DMS53 (cell line): ENCODE results near the gene C4A.
"Not testable (repeated sequence)": the region's sequence is repeated elsewhere in the genome, so short reads cannot be mapped to it uniquely, and the experiment has no call there.

Experiments
- DNase-seq: peaks from one replicate; lab custom pipeline; 2025; lab: John Stamatoyannopoulos, UW

Gene C4A

DNA sequence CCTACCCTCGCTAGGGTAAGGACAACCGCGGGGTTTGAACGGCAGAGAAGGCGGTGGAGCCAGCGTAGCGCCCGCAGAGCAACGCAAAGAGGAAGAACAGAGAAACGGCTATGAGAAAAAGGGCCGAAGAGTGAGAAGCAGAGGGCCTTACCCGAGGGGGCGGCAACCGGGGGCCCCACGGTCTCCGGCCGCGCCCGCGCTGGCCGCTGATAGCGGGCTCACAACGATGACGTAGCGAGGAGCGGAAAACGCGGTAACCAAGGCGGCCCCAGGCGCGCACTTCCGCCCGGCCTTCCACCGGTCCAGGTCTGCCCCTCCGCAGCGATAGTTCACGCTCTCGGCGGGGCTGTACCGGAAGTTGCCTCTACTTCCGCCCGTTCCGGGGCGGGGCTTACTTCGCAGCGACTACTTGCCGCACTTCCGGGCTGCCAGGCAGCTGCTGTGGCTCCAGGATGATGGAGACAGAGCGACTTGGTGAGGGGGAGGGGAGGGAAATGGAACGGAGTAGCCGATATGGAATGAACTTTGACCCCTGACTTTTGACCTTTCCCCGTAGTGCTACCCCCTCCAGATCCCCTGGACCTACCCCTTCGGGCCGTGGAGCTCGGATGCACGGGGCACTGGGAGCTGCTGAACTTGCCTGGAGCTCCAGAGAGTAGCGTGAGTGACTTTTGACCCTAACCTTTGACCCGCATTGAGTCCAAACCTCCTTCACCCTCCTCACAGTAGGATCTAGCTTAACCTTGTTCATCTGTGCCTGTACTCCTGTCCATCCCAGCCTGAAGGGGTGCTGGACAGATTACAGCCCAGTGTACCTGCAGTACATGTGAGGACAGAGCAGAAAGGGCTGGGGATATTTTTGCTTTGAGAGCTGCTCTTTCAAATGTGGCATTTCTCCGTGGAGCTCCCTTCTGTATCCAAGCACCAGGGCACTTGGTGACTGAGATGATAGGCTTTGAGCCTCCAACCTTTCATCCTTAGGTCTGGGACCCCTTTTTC, 22.8 kb upstream of the C4A start, which contains the start of the genes NELFE and SKIC2:
Gene NELFE (minus strand): TSS at position 231 of the 999 bp plus-strand sequence. CDS start 525 bp downstream, outside the sequence.
Gene SKIC2 (plus strand): TSS at position 435 of the 999 bp plus-strand sequence. CDS start 18 bp downstream, at position 453.
- peak; percentile 99 for DNase-seq

DNA sequence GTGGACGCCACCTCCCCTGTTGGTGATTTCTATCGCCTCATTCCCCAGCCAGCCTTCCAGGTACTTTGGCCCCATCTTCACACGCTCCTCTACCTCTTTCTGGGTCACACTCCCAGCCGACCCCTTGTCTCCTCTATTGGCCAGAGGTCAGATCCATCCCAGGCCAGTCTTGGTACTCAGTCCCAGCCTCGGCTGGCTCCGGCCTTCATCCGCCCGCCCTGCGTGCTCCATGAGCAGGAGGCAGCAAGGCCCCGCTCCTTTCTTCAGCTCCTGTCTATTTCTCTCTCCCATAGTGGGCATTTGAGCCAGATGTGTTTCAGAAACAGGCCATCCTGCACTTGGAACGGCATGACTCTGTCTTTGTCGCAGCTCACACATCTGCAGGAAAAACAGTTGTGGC, 20.2 kb upstream of the C4A start:
- no peak for DNase-seq

DNA sequence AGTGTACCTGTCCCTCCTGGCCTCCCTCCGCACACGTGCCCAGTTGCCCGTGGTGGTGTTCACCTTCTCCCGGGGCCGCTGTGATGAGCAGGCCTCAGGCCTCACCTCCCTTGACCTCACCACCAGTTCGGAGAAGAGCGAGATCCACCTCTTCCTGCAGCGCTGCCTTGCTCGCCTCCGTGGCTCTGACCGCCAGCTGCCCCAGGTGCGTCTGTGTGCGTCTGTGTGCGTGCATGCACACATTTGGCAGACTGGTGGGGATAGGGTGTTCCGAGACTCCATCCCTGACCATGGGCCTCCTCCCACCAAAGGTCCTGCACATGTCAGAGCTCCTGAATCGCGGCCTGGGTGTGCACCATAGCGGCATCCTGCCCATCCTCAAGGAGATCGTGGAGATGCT, 17.9 kb upstream of the C4A start:
- DNase-seq, result no peak

DNA sequence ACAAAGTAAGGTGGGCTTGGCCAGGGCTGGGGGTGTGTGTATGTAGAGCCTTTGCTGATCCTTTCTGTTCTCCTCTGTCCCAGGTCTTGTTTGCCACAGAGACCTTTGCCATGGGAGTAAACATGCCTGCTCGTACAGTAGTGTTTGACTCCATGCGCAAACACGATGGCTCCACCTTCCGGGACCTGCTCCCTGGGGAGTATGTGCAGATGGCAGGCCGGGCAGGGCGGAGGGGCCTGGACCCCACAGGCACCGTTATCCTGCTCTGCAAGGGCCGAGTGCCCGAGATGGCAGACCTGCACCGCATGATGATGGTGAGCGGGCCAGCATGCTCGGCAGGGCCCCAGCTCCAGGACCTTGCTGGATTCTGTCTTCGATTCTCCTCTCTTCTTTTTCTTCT, 16.2 kb upstream of the C4A start:
- DNase-seq, result no peak

DNA sequence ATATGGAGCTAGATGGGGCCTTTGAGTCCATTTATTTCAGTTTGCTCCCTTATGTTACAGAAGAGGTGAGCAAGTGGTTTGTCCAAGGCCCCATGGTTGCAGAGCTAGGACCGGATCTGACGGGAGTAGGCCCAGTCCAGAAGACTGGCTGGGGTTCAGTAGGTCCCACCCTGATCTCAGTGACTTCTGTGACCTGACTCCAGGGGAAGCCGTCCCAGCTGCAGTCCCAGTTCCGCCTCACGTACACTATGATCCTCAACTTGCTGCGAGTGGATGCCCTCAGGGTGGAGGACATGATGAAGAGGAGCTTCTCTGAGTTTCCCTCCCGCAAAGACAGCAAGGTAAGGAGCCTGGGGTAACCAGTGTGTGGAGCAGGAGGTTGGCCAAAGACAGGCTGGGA, 15.4 kb upstream of the C4A start:
- no peak for DNase-seq

DNA sequence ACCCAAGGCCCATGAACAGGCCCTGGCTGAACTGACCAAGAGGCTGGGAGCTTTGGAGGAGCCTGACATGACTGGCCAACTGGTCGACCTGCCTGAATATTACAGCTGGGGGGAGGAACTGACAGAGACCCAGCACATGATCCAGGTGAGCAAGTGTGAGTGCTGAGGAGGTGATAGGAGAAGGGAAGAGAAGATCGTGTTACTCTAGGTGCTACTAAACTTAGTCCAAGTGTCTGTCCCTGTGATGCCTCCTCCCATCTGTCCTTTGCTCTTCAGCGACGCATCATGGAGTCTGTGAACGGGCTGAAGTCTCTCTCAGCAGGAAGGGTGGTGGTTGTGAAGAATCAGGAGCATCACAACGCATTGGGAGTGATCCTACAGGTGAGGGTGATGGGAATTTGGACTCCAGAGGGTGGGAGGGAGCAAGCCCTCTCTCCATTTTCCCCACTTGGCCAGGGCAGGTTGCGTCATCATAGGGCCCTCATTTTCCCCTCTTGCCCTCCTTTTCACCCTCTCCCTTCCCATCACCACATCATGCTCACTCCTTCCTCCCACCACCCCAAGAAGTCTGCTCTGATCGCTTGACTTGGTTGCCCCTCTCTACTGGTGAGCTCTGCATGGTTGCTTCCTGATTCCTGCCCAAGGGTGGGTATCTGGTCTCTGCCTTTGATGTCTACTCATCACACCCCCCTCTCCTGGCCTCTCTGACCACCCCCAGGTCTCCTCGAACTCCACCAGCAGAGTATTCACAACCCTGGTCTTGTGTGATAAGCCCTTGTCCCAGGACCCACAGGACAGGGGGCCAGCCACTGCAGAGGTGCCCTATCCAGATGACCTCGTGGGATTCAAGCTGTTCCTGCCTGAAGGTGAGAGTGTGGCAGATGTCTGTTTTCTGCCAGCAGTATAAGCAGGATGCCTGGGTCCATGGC, 14.6 kb upstream of the C4A start:
- no peak for DNase-seq

DNA sequence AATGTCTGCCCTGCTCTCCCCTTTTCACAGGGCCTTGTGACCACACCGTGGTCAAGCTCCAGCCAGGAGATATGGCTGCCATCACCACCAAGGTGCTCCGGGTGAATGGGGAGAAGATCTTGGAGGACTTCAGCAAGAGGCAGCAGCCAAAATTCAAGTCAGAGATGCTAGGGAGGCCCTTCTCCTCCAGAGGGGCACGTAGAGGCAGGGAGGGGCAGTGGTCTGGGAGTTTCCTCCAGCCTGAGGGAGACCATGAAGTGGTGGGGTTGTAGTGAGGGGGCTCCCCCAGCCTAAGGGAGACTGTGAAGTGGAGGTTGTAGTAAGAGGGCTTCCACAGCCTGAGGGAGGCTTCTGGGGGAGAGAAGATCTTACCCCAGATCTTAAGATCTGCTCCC, 13.9 kb upstream of the C4A start:
- no peak for DNase-seq

DNA sequence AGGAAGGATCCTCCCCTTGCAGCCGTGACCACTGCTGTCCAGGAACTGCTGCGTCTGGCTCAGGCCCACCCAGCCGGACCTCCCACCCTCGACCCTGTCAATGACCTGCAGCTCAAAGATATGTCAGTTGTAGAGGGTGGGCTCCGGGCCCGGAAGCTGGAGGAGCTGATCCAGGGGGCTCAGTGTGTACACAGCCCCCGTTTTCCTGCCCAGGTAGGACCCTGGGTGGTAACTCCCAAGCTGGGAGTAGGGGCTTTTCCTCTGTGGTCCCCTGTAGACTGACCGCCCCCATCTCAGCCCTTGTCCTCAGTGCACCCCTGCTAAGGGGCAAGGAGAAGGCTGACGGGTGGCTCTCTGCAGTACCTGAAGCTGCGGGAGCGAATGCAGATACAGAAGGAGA, 13.5 kb upstream of the C4A start:
- DNase-seq, result no peak

DNA sequence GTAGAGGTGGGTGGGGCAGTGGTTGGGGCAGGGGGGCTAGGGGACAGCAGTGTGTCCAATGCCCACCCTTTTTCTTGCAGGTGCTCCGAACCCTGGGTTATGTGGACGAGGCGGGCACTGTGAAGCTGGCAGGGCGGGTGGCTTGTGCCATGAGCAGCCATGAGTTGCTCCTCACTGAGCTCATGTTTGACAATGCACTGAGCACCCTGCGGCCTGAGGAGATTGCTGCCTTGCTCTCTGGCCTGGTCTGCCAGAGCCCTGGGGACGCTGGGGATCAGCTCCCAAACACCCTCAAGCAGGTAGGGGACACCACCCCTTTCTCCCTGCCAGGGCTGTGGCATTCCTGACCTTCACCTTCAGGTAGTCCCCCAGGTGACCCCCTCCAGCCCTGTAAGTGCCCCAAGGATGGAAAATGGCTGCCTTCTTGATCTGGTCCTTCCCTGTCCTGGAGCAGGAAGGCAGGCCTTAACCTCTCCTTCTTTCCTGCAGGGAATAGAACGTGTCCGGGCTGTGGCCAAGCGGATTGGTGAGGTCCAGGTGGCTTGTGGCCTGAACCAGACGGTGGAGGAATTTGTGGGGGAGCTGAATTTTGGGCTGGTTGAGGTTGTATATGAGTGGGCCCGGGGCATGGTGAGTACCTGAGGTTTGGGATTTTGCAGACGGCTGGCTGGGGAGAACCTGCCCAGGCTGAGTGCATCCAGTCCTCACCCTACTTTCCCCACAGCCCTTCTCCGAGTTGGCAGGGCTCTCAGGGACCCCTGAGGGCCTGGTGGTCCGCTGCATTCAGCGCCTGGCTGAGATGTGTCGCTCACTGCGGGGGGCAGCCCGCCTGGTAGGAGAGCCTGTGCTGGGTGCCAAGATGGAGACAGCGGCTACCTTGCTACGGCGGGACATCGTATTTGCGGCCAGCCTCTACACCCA, 12.8 kb upstream of the C4A start:
- DNase-seq, result no peak

DNA sequence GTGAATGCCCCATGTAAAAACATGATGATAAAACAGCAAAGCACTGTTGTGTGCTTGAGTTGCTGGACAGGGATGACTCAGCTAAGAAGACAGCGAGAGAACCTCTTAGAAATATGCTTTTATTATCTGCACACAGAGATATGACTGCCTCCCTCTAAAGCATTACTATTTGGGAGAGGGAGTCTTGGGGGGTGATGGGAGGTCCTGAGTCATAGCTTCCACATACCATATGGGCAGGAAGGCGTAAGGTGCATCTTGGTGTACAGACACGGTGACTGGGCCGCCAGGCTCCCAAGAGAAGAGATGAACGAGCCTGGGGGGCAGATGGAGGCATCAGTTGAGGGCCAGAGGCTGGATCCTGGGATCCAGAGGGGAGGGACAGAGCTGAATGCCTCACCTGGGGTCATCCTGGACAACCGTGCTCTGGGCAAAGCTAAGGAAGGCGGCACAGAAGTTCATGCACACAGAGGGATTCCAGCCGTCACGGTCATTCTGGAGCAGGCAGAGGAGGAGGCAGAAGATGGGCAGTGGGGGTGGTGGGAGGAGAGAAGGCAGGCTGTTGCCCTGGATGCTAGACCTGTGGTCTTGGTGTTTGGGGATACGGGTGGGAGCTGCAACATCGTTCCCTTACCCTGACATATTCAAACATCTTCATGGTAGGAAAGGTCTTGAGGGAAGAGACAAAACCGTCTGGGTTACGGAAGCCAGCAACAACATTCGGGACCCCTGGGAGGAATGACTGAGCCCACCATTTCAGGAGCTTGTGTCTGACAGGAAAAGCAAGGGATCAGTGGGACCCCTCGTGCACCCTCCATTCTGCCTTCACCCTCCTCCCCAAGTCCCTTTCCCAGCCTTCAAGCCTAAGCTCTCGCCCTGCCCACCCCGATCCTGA, 11.9 kb upstream of the C4A start:
- DNase-seq, result peak; percentile 22

DNA sequence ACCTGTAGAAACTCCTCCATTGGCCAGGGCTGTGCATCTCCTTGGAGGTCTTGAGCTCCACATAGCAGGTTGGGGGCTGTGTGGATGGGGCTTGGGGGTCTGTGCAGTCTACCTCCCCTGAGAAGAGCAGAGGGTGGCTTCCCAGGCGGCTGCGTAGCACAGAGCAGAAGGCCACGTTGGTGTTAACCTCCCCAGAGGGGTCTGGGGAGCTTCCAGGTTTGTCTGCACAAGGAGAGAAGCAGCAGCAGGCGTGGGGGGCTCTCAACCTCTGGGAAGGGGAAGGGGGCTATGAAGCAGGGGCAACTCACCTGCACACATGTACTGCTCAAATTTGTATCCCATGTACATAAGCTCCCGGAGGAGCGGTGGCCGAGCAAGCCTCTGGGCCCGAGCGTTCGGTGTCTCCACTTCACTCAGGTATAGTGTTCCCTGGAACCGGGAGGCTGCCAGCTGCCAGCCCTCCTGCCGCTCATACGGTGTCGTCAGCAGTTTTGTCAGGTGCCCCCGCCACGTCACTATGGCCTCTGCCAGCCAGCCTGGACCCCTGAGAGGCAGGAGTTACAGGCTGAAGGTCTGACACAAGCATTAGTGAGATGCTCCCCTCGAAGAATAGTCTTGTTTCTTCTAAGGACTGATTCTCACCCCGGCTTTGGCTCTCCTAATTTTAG, 11.1 kb upstream of the C4A start:
- peak; percentile 89 for DNase-seq

DNA sequence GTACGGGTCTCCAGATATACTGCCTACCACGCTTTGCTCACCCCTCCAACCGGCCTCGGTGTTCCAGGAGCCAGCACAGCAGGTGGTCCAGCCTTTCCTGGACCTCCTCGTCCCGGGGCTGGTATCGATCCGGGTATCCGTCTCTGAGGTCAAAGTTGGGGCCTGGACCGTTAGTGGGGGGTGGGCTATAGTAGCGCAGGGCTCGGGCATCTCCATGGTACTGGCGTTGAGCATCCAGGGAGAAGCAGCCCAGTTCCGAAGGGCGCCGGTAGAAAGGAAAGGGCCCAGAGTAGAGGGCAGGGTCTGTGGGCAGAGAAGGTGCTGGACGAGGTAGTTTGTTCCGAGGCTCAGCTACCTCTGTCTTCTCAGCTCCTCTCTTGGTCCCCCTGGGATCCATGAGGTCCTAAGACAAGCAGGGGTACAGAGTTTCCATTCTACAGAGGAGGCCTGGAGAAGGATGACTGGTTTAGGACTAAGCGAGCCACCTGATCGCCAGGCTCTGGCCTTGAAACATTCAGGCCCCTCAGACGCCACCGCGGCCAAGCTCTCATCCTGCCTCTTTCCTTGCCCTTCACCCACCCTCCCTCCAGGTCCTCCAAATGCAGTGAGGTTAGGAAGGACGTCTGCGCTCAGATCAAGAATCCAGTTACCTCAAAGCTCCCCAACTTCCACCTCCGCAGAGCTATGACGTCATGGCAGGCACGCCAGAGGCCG, 10.4 kb upstream of the C4A start:
- no peak for DNase-seq

DNA sequence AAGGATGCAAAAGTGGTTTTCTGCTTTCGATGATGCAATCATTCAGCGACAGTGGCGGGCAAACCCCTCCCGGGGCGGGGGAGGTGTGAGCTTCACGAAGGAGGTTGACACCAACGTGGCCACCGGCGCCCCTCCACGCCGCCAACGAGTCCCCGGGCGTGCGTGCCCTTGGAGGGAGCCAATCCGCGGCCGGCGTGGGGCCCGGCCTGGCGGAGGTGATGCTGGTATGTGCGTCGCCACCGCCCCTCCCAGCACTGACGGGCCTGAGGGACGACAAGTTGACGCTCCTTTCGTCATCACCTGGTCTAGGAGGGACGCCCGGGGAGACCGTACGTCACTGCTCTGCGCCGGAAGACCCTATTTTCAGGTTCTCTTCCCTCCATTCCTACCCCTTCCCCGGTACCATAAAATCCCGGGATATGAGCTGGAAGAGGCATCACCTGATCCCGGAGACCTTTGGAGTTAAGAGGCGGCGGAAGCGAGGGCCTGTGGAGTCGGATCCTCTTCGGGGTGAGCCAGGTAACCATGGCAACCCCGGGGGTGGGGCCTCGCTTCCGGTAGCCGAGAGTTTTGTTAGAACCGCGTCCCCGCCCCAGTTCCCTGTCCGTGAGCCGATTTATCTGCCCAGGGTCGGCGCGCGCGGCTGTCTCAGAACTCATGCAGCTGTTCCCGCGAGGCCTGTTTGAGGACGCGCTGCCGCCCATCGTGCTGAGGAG, 9.7 kb upstream of the C4A start, which contains the start of gene DXO:
Gene DXO (minus strand): TSS at position 146 of the 716 bp plus-strand sequence. CDS start 463 bp downstream, outside the sequence.
- peak; percentile 99 for DNase-seq

DNA sequence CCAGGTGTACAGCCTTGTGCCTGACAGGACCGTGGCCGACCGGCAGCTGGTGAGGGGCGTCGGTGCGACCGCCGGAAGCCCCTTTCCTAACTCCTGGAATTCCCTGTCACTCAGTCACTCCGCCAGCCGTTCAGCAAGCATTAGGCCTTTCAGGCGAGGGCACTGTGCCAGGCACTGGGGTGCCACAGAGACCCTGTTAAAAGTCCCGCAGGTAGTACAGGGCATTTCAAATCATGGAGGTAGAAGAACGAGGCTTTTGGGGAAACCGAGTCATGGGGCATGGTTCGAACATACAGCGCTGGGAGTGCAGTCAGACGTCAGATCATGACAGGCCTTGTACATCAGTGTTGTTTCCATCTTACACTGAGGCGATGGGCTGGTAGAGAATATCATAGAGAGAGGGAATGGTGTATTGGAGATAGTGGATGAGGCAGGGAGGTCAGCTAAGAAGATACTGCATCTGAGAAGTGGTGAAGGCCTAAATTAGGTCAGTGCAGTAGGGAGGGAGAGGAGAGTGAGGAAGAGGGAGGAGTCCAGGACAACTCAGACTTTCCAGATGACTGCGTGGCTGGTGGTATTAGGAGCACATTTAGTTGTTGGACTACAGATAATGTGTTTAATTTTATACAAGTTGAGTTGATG, 9.0 kb upstream of the C4A start:
- DNase-seq, result peak; percentile 54

DNA sequence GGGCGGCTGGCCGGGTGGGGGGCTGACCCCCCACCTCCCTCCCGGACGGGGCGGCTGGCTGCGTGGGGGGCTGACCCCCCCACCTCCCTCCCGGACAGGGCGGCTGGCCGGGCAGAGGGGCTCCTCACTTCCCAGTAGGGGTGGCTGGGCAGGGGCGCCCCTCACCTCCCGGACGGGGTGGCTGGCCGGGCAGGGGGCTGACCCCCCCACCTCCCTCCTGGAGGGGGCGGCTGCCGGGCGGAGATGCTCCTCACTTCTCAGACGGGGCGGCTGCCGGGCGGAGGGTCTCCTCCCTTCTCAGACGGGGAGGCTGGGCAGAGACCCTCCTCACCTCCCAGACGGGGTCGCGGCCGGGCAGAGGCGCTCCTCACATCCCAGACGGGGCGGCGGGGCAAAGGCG, 5.8 kb upstream of the C4A start:
- not testable (repeated sequence) for DNase-seq

DNA sequence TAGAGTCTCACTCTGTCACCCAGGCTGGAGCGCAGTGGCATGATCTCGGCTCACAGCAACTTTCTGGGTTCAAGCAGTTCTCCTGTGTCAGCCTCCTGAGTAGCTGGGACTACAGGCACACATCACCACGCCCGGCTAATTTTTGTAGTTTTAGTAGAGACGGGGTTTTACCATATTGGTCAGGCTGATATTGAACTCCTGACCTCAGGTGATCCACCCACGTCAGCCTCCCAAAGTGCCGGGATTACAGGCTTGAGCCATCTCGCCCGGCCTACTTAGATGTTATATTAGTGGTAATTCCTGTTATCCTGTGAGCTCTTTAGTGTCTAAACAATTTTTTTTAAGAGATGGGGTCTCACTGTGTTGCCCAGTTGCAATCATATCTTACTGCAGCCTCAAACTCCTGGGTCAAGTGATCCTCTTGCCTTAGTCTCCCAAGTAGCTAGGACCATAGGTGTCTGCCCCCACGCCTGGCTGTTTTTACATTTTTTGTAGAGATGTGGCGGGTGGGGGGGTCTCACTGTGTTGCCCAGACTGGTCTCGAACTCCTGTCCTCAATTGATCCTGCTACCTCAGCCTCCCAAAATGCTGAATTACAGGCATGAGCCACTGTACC, 3.9 kb upstream of the C4A start:
- DNase-seq, result no peak

DNA sequence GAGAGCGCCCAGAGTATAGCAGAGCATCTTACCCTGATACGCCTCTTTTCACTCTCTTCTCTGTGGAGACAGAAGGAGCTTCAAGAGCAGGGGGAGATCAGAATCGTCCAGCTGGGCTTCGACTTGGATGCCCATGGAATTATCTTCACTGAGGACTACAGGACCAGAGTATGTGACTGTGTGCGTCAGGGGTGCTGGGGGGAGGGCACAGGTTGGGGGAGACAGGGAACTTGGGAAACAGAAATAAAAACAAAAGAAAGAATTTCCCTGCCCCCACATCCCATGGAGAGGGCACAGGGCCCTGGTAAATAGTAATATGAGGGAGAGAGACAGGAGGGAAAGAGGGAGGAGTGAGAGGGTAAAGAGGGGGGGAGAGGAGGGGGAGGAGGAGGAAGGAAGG, 3.0 kb upstream of the C4A start:
- no peak for DNase-seq
